HG02852 (cell line): ENCODE measurements around the gene CASR.

Experiments used
- ATAC-seq: cut with Tn5 transposase; IDR thresholded peaks from one replicate; pipeline ENCODE4 v1.9.1; 2021; ENCODE audit warnings: mild to moderate bottlenecking, moderate library complexity; ENCODE audit not compliant: unreplicated experiment

The CASR gene

GRCh38 chr3:122299872-122300460, 116.5 kb downstream of the CASR start:
- ATAC-seq, result no peak

GRCh38 chr3:122301063-122301462, 117.6 kb downstream of the CASR start:
- ATAC-seq, result peak; percentile 61

GRCh38 chr3:122305818-122306621, 122.6 kb downstream of the CASR start:
- no peak for ATAC-seq

- no peak for ATAC-seq
Observed at GRCh38 chr3:122306622-122306953, 123.1 kb downstream of the CASR start.

GRCh38 chr3:122307094-122307687, 123.7 kb downstream of the CASR start:
- no peak for ATAC-seq

GRCh38 chr3:122307976-122308375, 124.5 kb downstream of the CASR start:
- ATAC-seq, result no peak

- no peak for ATAC-seq
Observed at GRCh38 chr3:122310361-122310760, 126.9 kb downstream of the CASR start.

- no peak for ATAC-seq
Observed at GRCh38 chr3:122312826-122313225, 129.4 kb downstream of the CASR start.

GRCh38 chr3:122313281-122313680, 129.8 kb downstream of the CASR start:
- no peak for ATAC-seq

- no peak for ATAC-seq
Observed at GRCh38 chr3:122314228-122314876, 130.9 kb downstream of the CASR start.

- ATAC-seq, result no peak
Observed at GRCh38 chr3:122315619-122316018, 132.2 kb downstream of the CASR start.

- ATAC-seq, result no peak
Observed at GRCh38 chr3:122316368-122316767, 132.9 kb downstream of the CASR start.

GRCh38 chr3:122318620-122319019, 135.2 kb downstream of the CASR start:
- ATAC-seq, result no peak

GRCh38 chr3:122322095-122323075, 138.9 kb downstream of the CASR start:
- peak; percentile 79 for ATAC-seq

- ATAC-seq, result no peak
Observed at GRCh38 chr3:122324871-122325323, 141.4 kb downstream of the CASR start, which contains the start of gene CSTA. Gene CSTA, plus strand, starts transcription at chr3:122325248. Its CDS starts 45 bp downstream, at chr3:122325293.

GRCh38 chr3:122325769-122326168, 142.3 kb downstream of the CASR start:
- no peak for ATAC-seq

- no peak for ATAC-seq
Observed at GRCh38 chr3:122331886-122332285, 148.4 kb downstream of the CASR start.

- no peak for ATAC-seq
Observed at GRCh38 chr3:122332551-122332950, 149.1 kb downstream of the CASR start.
